ENCODE data around the gene CNPY2. TPM values are rescaled to one million over a fixed set of nuclear protein-coding genes. Genes with fewer than 3 reads are reported as not detected.
"Not testable (repeated sequence)": the region's sequence is repeated elsewhere in the genome, so short reads cannot be mapped to it uniquely, and the experiment has no call there.

Gene CNPY2
- total RNA-seq, result 10 to 100 TPM; 70.8 to 90.5 TPM
- long read RNA-seq, transcript CNPY2-206 (3 exons, 817 nt), result minor isoform, 12 of 57 reads
- long read RNA-seq, transcript CNPY2-201 (6 exons, 1,214 nt), result major isoform, 39 of 57 reads
- long read RNA-seq, partial matches to known transcripts, result 1 of 57 reads
- long read RNA-seq, other reads (novel, unspliced or antisense), result 5 of 57 reads

DNA sequence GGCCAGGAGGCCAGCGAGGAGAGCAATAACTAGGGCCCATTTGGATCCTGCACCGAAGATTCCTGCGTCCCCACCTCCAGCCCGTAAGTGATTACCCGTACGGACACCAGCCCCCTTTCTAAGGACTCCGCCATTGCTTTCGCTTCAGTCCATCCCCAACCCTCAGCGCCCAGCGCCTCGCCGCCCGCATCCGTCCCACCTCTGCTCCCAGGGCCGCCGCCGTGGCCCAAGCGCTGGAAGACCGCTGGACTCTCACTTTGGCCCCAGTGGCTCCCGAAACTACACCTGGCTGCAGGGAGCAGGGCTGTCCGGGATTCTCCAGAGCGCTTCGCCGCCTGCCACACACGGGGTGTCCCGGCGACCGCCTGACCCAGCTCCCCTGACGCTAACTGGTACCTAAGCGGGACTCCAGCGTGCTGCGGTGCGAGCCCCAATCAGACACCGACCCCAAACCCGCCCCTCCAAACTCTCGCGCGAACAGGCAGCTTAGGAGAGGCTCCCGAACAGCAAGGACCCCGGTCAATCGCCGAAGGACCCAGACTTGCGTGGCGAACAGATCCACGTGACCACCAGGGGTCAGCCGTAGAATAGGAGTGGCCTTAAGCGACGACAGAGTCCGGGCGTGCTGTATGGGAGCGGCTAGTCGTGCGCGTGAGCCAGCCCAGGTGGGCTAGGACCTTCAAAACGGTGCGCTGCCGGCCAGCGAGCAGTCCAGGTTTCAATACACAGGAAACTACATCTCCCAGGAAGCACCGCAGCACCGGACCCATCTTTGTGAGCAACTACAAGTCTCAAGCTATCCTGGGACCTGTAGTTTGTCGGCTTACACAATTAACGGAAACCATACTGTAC lies at the start of gene CNPY2:
CNPY2 (minus strand) TSS at position 367 of the 852 bp plus-strand sequence. CDS start 771 bp downstream, outside the sequence.
- DNase-seq, result peak; percentile 96 to 97
- intact Hi-C loops (cut with DNase I, micrococcal nuclease), result loop anchor here in 1 of 2 donors (10.0 kb wide), 1 partner anchor 149 kb away; the partner anchor contains the start of gene SPRYD4
- peak; percentile 88 for ATAC-seq

DNA sequence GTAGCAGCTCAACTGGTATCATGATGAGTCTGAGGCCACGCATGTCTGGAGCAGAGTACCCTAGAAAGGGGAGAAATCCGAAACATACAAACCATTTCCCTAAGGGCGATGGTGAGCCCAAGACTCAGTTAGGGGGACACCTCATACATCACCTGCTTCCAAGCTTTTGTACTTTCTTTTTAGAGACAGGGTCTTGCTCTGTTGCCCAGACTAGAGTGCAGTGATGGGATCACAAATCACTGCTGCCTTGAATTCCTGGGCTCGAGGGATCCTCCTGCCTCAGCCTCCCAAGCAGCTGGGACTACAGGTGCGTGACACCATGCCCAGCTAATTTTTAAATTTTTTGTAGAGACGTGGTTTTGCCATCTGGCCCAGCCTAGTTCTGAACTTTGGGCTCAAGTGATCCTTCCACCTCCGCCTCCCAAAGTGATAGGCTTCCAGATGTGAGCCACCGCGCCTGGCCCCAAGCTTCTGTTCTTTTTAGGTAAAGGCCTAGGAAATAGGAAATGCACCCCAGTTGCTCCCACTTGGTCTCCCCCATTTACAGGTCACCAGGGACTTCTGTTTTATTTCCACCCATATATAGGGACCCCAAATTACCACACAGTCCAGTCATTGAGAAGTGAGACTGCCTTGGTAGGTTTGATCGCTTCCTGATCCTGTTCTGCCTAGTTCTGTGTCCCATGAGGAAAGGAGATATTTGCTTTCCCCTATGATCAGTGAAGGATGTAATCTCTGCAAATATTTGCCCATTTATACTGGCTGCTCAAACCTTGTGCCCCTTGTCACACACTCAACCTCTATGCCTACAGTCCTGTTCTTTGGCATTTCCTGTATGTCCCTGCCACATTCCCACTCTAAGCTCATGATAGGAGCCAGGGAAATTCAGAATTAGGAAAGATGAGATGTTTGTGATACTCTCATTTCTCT lies 46.6 kb upstream of the CNPY2 start, which contains the start of gene APOF:
APOF (minus strand) TSS at position 728 of the 930 bp plus-strand sequence; CDS start at position 616, 112 bp downstream.
- no peak for ATAC-seq
- no peak for DNase-seq
- intact Hi-C loops (cut with DNase I, micrococcal nuclease), result no loop called here

DNA sequence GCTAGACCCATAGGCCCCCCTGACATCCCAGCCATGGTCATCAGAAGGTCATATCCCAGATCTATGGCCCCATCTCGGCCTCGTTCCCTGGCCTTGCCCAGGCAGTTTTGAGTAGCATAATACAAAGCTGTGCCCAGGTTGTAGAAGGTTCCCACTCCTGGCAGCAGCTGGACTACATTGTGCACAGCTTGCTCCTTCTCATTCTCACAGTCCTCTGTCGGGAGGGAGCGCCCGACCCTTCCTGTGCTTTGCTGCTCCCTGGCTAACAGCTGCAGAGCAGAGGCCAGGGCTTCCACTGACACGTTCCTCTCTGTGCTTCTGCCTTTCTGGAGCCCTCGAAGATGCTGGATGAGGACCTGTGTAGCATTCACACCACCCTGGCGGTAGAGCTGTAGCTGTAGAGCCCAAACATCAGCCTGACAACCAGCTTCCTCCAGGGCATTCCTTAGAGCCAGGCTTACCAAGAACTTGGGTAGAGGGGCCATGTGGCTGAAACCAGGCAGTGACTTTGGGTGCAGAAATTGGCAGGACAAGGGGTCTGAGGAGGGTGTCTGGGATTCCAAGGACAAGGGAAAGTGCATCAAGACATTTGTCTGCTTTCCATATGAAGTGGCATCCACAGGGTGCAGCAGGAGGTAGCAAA lies 45.8 kb upstream of the CNPY2 start:
- no peak for DNase-seq
- no peak for ATAC-seq
- intact Hi-C loops (cut with DNase I, micrococcal nuclease), result no loop called here

DNA sequence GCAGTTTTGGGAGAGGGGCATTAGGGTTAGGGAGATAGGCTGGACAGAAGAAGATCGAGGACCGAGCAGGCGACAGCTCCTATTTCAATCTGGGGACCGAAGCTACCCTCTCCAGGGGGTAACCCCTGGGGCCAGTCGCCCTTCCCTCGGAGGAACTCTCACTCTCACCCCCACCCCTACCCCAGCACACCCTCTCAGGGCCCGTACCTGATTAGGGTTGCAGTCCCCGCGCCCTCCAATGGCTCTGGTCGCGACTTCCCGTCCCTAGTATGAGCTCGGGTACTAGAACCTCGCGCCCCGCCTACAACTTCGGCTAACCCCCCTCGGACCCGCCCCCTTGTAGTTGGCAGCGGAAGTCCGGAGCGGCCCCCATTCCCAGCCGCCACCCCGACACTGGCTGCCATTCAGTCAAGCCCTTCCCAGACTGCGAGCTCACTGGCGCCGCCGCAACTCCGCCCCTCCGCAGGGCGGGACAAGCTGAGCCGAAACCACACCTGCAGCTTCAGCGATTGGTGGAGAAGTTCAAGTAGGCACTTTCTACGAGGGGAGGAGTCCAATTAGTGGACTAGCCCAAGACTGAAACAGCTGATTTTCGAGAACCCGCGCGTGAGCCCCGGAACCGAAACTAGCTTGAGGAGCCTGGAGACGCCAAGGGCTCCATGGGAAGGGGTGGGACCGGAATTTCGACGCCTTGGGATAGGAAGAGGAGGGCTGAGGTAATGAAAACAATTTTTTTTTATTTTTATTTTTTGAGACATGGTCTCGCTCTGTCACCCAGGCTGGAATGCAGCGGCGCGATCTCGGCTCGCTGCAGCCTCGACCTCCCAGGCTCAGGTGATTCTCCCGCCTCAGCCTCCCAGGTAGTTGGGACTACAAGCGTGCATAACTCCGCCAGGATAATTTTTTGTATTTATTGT lies 44.3 kb upstream of the CNPY2 start, which contains the start of gene STAT2:
STAT2 (minus strand) TSS at position 257 of the 917 bp plus-strand sequence. CDS start 3,536 bp downstream, outside the sequence.
- intact Hi-C loops (cut with DNase I, micrococcal nuclease), result no loop called here
- DNase-seq (peak; percentile 99), ATAC-seq (peak; percentile 96)

DNA sequence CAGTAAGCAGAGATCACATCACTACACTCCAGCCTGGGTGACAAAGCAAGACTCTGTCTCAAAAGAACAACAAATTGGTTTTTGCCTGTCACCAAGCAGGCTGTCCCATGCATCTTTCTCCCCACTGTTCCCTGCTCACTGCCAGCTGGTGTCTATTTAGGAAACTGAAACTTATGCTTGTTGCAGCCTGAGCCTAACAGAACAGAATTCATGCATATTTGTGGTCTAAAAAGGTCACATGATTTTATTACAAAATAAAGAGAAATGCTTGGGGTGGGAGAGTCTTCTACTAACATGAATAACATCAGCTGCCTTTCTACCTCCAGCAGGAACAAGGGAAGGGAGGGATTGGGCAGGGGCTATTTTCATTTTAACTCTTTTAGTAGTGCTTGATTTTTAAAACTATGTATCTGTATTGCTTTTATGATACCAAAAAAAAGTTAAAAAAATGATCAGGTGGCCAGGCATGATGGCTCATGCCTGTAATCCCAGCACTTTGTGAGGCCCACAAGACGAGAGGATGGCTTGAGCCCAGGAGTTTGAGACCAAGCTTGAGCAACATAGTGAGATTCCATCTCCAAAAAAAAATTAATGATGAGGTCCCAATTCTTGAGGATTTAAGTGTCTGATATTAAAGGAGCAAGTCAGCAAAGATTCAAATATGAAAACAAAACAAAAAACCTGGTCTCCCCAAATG lies 43.2 kb upstream of the CNPY2 start:
- no peak for ATAC-seq
- DNase-seq, result no peak
- intact Hi-C loops (cut with DNase I, micrococcal nuclease), result no loop called here

DNA sequence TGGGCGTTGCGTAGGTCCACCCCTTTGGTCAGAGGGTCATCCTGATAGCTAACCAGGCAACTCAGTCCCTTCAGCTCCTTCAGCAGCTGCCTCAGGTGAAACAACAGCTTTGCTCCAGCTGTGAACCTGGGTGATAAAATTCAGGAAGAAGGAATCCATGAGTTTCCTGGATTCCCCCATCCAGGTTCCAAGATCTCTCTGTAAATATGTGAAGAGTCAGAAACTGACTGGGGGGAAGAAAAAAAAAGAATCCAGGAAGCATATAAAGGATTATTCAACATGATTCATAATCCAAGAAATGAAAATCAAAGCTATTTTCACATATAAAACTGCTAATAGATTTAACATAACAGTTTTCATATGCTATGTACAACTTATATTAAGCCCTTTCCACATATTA lies 35.5 kb upstream of the CNPY2 start:
- no peak for DNase-seq
- ATAC-seq, result no peak
- intact Hi-C loops (cut with DNase I, micrococcal nuclease), result no loop called here

DNA sequence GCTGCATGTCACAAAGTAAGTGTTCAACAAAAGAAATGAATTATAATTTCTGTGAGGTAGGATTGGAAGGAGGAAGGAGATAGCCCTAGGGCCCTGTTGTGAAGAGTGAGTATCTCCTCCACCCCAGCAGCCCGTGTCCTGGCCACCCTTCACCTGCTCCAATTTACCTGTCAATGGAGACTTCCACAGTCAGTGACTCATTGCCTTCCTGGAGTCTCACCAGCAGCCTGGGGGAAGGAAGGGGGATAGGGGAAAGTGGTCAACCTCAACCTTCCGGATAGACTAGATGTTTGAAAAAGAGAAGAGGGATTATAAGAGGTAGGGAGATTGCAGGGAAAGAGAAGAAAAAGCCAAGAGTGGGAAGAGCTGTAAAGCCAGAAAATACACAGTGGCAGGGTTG lies 34.9 kb upstream of the CNPY2 start:
- intact Hi-C loops (cut with DNase I, micrococcal nuclease), result no loop called here
- no peak for DNase-seq
- ATAC-seq, result no peak

DNA sequence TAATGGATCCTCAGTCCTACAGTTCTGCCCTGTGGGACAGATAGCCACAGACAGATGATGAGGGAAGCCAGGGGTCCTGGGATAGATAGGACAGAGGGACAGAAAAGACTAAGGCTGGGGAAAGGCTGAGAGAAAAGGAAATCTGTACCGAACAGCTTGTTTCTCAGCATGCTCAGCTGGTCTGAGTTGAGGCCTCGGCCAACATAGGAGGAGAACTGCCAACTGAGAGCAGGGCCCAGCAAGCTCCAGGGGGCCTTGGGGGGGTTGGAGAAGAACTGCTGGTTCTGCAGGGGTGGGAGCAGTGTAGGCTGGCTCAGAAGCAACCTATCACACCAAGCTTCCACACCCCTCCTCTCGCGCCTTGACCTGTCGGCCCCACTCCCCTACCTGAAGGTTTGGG lies 33.0 kb upstream of the CNPY2 start:
- intact Hi-C loops (cut with DNase I, micrococcal nuclease), result no loop called here
- ATAC-seq (no peak), DNase-seq (no peak)

DNA sequence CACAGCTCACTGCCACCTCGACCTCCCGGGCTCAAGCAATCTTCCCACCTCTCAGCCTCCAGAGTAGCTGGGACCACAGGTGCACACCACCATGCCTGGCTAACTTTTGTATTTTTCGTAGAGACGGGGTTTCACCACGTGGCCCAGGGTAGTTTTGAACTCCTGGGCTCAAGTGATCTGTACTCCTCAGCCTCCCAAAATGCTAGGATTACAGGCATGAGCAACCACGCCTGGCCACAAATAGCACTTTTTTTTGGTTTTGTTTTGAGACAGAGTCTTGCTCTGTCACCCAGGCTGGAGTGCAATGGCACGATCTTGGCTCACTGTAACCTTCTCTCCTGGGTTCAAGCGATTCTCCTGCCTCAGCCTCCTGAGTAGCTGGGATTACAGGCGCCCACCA lies 31.5 kb upstream of the CNPY2 start:
- intact Hi-C loops (cut with DNase I, micrococcal nuclease); DNase-seq; ATAC-seq: not testable (repeated sequence)

DNA sequence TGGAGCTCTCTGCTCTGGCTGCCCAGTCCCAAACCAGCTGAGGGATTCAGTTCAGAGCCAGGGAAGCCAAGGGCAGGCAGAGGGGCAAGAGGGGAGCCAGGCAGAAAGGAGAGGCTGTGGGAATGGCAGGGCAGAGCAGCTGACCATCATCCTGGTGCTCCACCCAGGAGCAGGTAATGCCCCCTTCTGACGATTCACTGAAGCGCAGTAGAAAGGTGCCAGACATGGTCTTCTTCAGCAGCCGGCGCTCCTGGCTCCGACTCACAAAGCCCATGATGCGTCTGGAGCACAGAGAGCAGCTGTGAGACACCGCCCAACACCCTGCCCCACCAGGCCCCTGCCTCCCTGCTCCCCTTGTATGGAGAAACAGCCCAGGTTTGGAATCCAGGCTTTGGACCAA lies 30.9 kb upstream of the CNPY2 start:
- DNase-seq (no peak), ATAC-seq (no peak)
- intact Hi-C loops (cut with DNase I, micrococcal nuclease), result no loop called here

DNA sequence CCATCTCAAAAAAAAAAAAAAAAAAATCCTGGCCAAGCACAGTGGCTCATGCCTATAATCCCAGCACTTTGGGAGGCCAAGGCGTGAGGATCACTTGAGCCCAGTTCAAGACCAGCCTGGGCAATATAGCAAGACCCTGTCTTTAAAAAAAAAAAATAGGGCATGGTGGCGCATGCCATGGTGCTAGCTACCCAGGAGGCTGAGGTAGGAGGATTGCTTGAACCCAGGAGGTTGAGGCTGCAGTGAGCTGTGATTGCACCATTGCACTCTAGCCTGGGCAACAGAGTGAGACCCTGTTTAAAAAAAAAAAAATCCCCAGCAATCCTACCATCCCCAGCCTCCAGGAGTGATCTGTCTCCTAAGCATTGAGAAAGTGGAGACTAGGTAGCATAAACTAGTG lies 26.5 kb upstream of the CNPY2 start:
- ATAC-seq; intact Hi-C loops (cut with DNase I, micrococcal nuclease); DNase-seq: not testable (repeated sequence)

DNA sequence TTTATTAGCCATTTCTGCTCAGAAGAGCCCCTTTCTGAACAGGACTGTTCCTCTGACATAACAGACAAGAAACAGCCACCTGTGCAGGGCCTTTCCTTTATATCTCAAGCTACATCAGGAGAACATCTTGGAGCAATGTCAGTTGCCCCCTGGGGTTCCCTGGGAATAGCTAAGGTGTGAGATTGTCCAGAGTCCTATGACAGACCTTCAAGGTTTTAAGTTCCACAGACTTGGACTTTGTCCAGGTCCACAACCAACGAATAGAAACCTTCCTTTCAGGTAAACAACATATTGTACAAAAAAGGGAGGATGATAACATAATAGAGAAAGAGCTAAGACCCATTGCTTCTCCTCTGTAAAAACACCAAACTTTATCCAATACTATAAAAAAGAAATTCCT lies 25.8 kb upstream of the CNPY2 start:
- intact Hi-C loops (cut with DNase I, micrococcal nuclease), result no loop called here
- no peak for ATAC-seq

DNA sequence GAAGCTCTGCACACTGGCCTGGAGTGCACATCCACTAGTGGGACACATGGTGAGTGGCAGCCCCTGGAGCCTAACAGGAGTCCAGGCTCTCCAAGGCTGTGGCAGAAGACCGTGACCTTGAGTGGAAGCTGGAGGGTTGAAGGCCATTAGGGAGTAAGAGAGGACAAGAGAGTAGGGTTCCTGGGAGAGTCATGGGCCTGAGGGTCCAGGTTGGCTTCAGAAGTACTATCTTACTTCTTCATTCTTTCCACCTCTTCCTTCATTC lies 23.3 kb upstream of the CNPY2 start:
- intact Hi-C loops (cut with DNase I, micrococcal nuclease), result no loop called here
- no peak for DNase-seq

More for the DNA sequence above, 25.8 kb upstream of the CNPY2 start:
- no peak for DNase-seq

DNA sequence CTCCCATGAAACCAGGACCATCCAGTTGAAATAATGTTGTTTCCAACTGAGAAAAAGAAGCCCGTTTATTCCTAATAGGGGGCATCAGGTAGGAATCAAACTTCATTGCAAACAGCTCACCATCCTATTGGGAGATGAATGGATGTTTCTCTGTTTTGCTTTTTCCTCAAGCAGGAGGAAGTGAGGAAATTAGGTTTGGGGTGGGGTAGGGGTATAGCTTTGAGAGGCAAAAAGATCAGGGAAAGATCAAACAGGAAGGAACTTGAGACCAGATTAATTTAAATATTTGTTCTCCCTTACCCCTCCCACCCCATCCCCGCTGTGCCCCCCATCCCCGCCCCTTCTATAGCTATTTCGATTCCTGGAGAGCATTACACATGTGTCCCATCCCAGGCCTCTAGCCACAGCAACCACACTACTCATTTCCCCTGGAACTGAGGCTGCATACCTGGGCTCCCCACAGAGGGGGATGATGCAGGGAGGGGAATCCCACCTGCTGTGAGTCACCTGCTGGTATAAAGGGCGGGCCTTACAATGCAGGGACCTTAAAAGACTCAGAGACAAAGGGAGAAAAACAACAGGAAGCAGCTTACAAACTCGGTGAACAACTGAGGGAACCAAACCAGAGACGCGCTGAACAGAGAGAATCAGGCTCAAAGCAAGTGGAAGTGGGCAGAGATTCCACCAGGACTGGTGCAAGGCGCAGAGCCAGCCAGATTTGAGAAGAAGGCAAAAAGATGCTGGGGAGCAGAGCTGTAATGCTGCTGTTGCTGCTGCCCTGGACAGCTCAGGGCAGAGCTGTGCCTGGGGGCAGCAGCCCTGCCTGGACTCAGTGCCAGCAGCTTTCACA lies 22.7 kb upstream of the CNPY2 start, which contains the start of gene IL23A:
IL23A (plus strand) TSS at position 577 of the 850 bp plus-strand sequence; CDS start at position 738, 161 bp downstream.
- ATAC-seq, result no peak
- no peak for DNase-seq
- intact Hi-C loops (cut with DNase I, micrococcal nuclease), result no loop called here

More for the DNA sequence above, 23.3 kb upstream of the CNPY2 start:
- ATAC-seq, result no peak

DNA sequence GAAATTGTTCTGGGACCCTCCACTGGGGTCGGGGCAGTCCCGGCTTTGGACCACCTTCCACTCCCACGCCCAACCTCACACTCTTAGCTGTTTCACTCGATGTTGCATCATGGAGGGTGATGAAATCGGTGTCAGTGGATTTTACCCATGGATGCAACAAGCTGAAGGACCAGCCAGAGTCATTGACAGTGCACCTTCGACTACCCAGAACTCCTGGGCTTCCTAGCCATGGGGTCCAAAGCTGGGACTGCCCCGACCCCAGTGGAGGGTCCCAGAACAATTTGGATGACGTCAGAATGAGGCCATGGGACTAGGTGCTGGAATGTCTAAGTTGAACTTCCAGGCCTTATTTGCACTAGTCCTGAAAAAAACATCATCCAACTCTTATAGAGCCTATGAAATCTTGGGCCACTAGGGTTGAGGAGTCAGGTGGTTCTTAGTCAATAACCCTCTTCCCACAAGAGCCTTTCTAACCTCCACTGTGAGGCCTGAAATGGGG lies 22.0 kb upstream of the CNPY2 start:
- no peak for ATAC-seq
- intact Hi-C loops (cut with DNase I, micrococcal nuclease), result no loop called here
- no peak for DNase-seq

All from left colon (tissue), 2 donors.